AG04450 (cell line): ENCODE data around the gene MMP23B. TPM values are rescaled to one million over a fixed set of nuclear protein-coding genes. Genes with fewer than 3 reads are reported as not detected.
"Not testable (repeated sequence)": the region's sequence is repeated elsewhere in the genome, so short reads cannot be mapped to it uniquely, and the experiment has no call there.

Source experiments
- CTCF ChIA-PET: fragments of 300-600, 350-600 bp; formaldehyde crosslinking; extraction: SDS; loops from one replicate; lab custom pipeline; 2022; ENCODE audit warnings: antibody characterized with exemption, inconsistent platforms; lab: Charles Lee
- POLR2A ChIA-PET: fragments of 350-600 bp; formaldehyde crosslinking; extraction: SDS; loops from one replicate; lab custom pipeline; 2021; ENCODE audit warnings: antibody characterized with exemption, inconsistent platforms; lab: Yijun Ruan, JAX
- DNase-seq: peaks from one replicate; pipeline ENCODE4 v3.0.0-alpha.2; 2011; ENCODE audit warnings: low read depth, low spot score
- H3K27ac ChIP-seq: one replicate; pipeline ENCODE4 v1.5.1; 2012; ENCODE audit warnings: low read depth, low read length, control low read depth
- H3K27me3 ChIP-seq: one replicate; pipeline ENCODE4 v1.6.0; 2012; ENCODE audit warnings: low read length; ENCODE audit not compliant: control insufficient read depth, insufficient read depth
- H3K4me3 ChIP-seq: 2 replicates; pipeline ENCODE4 v1.5.1; 2011; ENCODE audit warnings: mild to moderate bottlenecking, low read depth, low read length, control low read depth
- H3K9me3 ChIP-seq: 2 replicates; pipeline ENCODE4 v1.5.1; 2012; ENCODE audit warnings: low read length; ENCODE audit not compliant: control insufficient read depth, insufficient read depth
- CTCF ChIP-seq: IDR thresholded peaks from 2 replicates; pipeline ENCODE4 v1.5.1; 2011; ENCODE audit warnings: low read depth, low read length, control low read depth, inconsistent platforms
- polyA plus RNA-seq: library from polyadenylated mRNA; depleted of rRNA; stranded (reverse); fragments of >200 nt; gene quantifications from 2 replicates; pipeline ENCODE4 v1.2.3, GENCODE V29; 2011

Gene MMP23B
- polyA plus RNA-seq, 1 experiment, result 4.9 TPM

GRCh38 chr1:1628754-1629429 lies 3.1 kb upstream of the MMP23B start:
- DNase-seq, result no peak
- CTCF ChIA-PET, result no interaction called here
- H3K27me3 ChIP-seq, result peaks cover 3% of the 10 kb centered on the region
- no peak overlapping the region for H3K27ac ChIP-seq
- POLR2A ChIA-PET, result interaction anchor here (1.0 kb wide), 1 partner anchor 118 kb away, joined by 3 read pairs; no protein-coding TSS in a partner anchor
- no peak for TF ChIP-seq CTCF
- H3K4me3 ChIP-seq, result no peak overlapping the region
- no peaks in the 10 kb centered on the region; the same call in 1 of the 2 replicates for H3K9me3 ChIP-seq

GRCh38 chr1:1629430-1630190 lies 2.4 kb upstream of the MMP23B start:
- DNase-seq, result no peak
- ChIA-PET CTCF (no interaction called here), POLR2A (interaction anchor here (1.0 to 2.7 kb wide), 2 partner anchors 15 to 118 kb away, joined by 3 to 12 read pairs; partner anchors contain the start of gene MIB2)
- Histone ChIP-seq H3K9me3 (no peaks in the 10 kb centered on the region; the same call in 1 of the 2 replicates), H3K27me3 (peaks cover 3% of the 10 kb centered on the region), H3K27ac (no peak overlapping the region), H3K4me3 (no peak overlapping the region)
- no peak for TF ChIP-seq CTCF

GRCh38 chr1:1630191-1630964 lies 1.6 kb upstream of the MMP23B start:
- POLR2A ChIA-PET, result interaction anchor here (2.7 kb wide), 1 partner anchor 15 kb away, joined by 12 read pairs; the partner anchor contains the start of gene MIB2

GRCh38 chr1:1630965-1631781 lies 800 bp upstream of the MMP23B start:
- Histone ChIP-seq H3K4me3 (no peak overlapping the region), H3K27me3 (peaks cover 3% of the 10 kb centered on the region), H3K9me3 (no peaks in the 10 kb centered on the region; the same call in 1 of the 2 replicates), H3K27ac (no peak overlapping the region)
- ChIA-PET POLR2A (interaction anchor here (0.6 to 2.7 kb wide), 3 partner anchors 16 to 215 kb away, joined by 3 to 12 read pairs (median 4); partner anchors contain the start of gene MIB2), CTCF (no interaction called here)
- DNase-seq, result no peak
- TF ChIP-seq CTCF, result no peak

More at GRCh38 chr1:1630191-1630964, 1.6 kb upstream of the MMP23B start:
- no peaks in the 10 kb centered on the region; the same call in 1 of the 2 replicates for H3K9me3 ChIP-seq
- CTCF ChIA-PET, result no interaction called here
- DNase-seq, result no peak
- peaks cover 3% of the 10 kb centered on the region for H3K27me3 ChIP-seq
- no peak overlapping the region for H3K27ac ChIP-seq
- TF ChIP-seq CTCF, result no peak
- H3K4me3 ChIP-seq, result no peak overlapping the region

- H3K27ac ChIP-seq, H3K4me3 ChIP-seq, POLR2A ChIA-PET, H3K9me3 ChIP-seq, CTCF ChIA-PET, DNase-seq, H3K27me3 ChIP-seq: not testable (repeated sequence)
These were observed 1.4 kb downstream of the MMP23B start for GRCh38 chr1:1633409-1633808.

GRCh38 chr1:1634613-1635012 lies 2.6 kb downstream of the MMP23B start:
- H3K9me3 ChIP-seq, H3K27me3 ChIP-seq, CTCF ChIA-PET, DNase-seq, H3K4me3 ChIP-seq, H3K27ac ChIP-seq, POLR2A ChIA-PET: not testable (repeated sequence)
